Adrenal gland (tissue), 5 donors: ENCODE results near the gene HAS3.
"Not testable (repeated sequence)": the region's sequence is repeated elsewhere in the genome, so short reads cannot be mapped to it uniquely, and the experiment has no call there.

Experiments
- CTCF ChIP-seq, 6 experiments: fragments of 450-650 bp in 4 of 6; fragments of 200-600 bp in 2 of 6; sonication (generic) in 1 of 6; IDR thresholded peaks; 1 replicate in 5 of 6; 2 replicates in 1 of 6; pipeline versions ENCODE4 v1.5.1 to v1.8.0; 2016 to 2021; ENCODE audit warnings: antibody characterized with exemption in 6 of 6, mild to moderate bottlenecking in 2 of 6, moderate library complexity in 1 of 6
- POLR2A ChIP-seq, 2 donors: fragments of 450-650 bp; IDR thresholded peaks; one replicate each; pipeline ENCODE4 v1.6.1; 2017; ENCODE audit warnings: antibody characterized with exemption in 2 of 2, mild to moderate bottlenecking in 2 of 2, moderate library complexity in 1 of 2
- donor health status: DM: no; HTN: no; CAD: no.

DNA sequence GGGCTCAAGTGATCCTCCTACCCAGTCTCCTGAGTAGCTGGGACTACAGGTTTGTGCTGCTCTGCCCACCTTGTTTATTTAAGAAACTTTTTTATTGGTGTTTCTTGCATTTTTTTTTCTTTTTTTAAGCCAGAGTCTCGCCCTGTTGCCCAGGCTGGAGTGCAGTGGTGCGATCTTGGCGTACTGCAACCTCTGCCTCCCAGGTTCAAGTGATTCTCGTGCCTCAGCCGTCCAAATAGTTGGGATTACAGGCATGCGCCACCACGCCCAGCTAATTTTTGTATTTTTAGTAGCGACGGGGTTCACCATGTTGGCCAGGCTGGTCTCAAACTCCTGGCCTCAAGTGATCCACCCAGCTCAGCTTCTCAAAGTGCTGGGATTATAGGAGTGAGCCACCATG lies 44.2 kb downstream of the HAS3 start:
- TF ChIP-seq CTCF, POLR2A (IDR thresholded peaks at IDR 0.05): not testable (repeated sequence)
